Kidney epithelial cell (primary cell): ENCODE results near the gene APBA1. TPM values are rescaled to one million over a fixed set of nuclear protein-coding genes. Genes with fewer than 3 reads are reported as not detected.

ENCODE experiments used
- DNase-seq: peaks from one replicate; pipeline ENCODE4 v3.0.0-alpha.2; 2010; ENCODE audit warnings: low read depth
- H3K27me3 ChIP-seq: 2 replicates; pipeline ENCODE4 v1.6.0; 2011; ENCODE audit warnings: low read length; ENCODE audit not compliant: control insufficient read depth, insufficient read depth
- H3K36me3 ChIP-seq: 2 replicates; pipeline ENCODE4 v1.5.1; 2011; ENCODE audit warnings: low read length; ENCODE audit not compliant: control insufficient read depth, insufficient read depth
- H3K4me3 ChIP-seq: 2 replicates; pipeline ENCODE4 v1.5.1; 2011; ENCODE audit warnings: low read depth, mild to moderate bottlenecking, control low read depth, low read length
- CTCF ChIP-seq: IDR thresholded peaks from 2 replicates; pipeline ENCODE4 v1.5.1; 2011; ENCODE audit warnings: mild to moderate bottlenecking, moderate library complexity, low read length, control low read depth, inconsistent platforms; ENCODE audit not compliant: insufficient read depth, poor library complexity, severe bottlenecking
- total RNA-seq: library from RNA; depleted of rRNA; stranded (reverse); fragments of >200 nt; gene quantifications from 2 replicates; pipeline ENCODE4 v1.2.3, GENCODE V29; 2015

Gene APBA1
- total RNA-seq, 1 donor from 2014 or later = 1.1 TPM

GRCh38 chr9:69675563-69675962 lies 3.4 kb upstream of the APBA1 start:
- no peak for TF ChIP-seq CTCF

GRCh38 chr9:69674716-69675438 lies 2.7 kb upstream of the APBA1 start:
- Histone ChIP-seq H3K4me3 (no peak overlapping the region), H3K36me3 (no peaks in the 10 kb centered on the region), H3K27me3 (peaks cover 7% of the 10 kb centered on the region)
- TF ChIP-seq CTCF = no peak
- DNase-seq = no peak

More at GRCh38 chr9:69675563-69675962, 3.4 kb upstream of the APBA1 start:
- DNase-seq = no peak
- peaks cover 7% of the 10 kb centered on the region for H3K27me3 ChIP-seq
- H3K36me3 ChIP-seq = no peaks in the 10 kb centered on the region
- no peak overlapping the region for H3K4me3 ChIP-seq

DNA sequence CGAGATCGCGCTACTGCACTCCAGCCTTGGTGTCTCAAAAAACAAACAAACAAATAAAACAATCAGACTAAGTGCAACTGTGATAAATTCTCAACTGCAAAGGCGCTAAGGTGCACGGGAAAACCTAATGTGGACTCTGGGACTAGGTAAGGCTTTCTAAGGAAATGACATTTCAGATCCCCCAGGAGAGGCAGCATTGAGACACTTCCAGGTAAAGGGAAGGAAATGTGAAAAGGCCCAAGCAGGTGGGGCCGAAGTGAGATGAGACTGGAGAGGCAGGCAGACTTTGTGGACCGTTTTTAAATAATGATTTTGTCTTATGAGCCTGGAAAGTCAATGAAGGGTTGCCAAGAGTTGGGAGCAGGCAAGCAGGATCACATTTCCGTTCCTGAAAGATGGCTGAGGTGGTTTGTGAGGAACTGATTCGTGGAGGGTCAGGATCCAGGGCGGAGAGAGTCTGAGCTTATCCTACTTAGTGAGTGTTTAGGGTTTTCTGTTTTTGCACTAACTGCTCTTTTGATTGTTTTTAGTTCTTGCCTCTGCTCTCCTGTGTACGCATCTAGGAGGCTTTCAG lies 2.0 kb upstream of the APBA1 start:
- DNase-seq = no peak

DNA sequence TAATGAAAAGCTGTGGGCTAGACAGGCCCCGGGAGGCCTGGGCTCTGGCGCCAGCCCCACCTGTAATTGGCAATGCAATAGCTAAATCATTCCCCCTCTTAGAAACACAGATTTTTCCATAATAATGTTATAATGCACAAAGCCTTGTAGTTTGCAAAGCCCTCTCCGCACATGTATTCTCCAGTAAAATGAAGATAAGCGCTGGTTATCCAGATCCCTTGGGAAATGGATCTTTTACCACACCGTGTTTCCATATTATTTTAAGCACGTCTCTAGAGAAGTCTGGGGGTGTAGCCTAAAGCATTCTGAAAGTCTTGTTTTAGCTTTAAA lies 1.1 kb upstream of the APBA1 start:
- no peak for DNase-seq
- TF ChIP-seq CTCF = no peak

More for the DNA sequence above, 2.0 kb upstream of the APBA1 start:
- no peak overlapping the region for H3K4me3 ChIP-seq
- H3K36me3 ChIP-seq = no peaks in the 10 kb centered on the region
- H3K27me3 ChIP-seq = peaks cover 7% of the 10 kb centered on the region
- TF ChIP-seq CTCF = no peak

DNA sequence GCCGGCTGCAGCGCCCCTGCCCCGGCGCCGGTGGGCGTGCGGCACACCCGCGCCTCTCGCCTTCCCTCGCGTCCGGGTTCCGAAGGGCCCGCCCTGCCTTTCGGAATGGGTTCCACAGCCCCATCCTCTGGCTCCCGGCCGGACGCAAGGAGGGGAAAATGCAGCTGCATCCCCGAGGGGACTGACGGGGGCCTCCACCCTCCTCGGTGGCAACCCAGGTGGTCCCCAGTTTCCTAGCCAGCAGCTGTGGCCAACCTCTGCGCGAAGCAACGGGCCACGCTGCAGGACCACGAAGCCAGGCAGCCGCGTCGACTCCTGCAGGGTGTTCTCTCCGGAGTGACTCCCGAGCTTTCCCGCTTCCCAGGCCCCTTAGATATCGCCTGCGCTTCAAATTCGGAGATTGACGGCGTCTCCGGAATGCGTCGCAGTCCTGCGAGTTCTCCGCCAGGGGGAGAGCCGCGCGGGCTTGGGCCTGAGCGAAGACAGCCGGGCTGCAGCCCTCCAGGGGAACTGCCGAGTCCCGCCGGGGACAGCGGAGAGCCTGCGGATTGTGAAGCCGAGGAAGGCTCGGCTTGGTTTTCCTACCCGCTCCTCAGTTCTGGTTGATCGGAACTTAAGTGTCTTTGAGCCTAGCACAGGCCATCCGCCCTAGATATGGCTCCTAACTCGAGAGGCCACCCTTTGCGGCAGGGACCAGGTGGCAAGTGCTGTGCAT lies 582 bp upstream of the APBA1 start:
- Histone ChIP-seq H3K4me3 (peak overlapping the region; percentile 69), H3K27me3 (peaks cover 7% of the 10 kb centered on the region), H3K36me3 (no peaks in the 10 kb centered on the region)
- DNase-seq = peak; percentile 44
- TF ChIP-seq CTCF = peak; percentile 91

More for the DNA sequence above, 1.1 kb upstream of the APBA1 start:
- Histone ChIP-seq H3K4me3 (peak overlapping the region; percentile 69), H3K36me3 (no peaks in the 10 kb centered on the region), H3K27me3 (peaks cover 7% of the 10 kb centered on the region)
